PC-3 (cell line): ENCODE results near the gene EME2. TPM values are rescaled to one million over a fixed set of nuclear protein-coding genes. Genes with fewer than 3 reads are reported as not detected.

Source experiments
- ATAC-seq: fragments of 200-7000 bp; cut with Tn5 transposase; 2 replicates; pipeline ENCODE4 v1.9.1; 2020; ENCODE audit warnings: mild to moderate bottlenecking, moderate library complexity
- BruUV-seq: library from RNA; stranded (reverse); fragments of 400-500 nt; replicated peaks from 2 replicates; lab custom pipeline; 2021; lab: Mats Ljungman, UMichigan
- CTCF ChIA-PET: fragments of 300-600 bp; sonication (Branson Sonifier 250); formaldehyde crosslinking; loops from one replicate; lab custom pipeline; 2022; ENCODE audit warnings: antibody characterized with exemption; lab: Charles Lee
- POLR2A ChIA-PET: fragments of 300-600 bp; sonication (Branson Sonifier 250); formaldehyde crosslinking; loops from one replicate; lab custom pipeline; 2022; ENCODE audit warnings: antibody characterized with exemption; ENCODE audit not compliant: unreplicated experiment; lab: Charles Lee
- DNase-seq: peaks from one replicate; pipeline ENCODE4 v3.0.0-alpha.2; 2015
- H2AFZ ChIP-seq: fragments of 300-600 bp; sonication (generic); 2 replicates; pipeline ENCODE4 v1.6.0; 2016; ENCODE audit warnings: antibody characterized with exemption, low read length
- H3F3A ChIP-seq: fragments of 300-600 bp; sonication (generic); one replicate; pipeline ENCODE4 v1.6.0; 2017; ENCODE audit warnings: antibody characterized with exemption, low read length, control low read depth, mild to moderate bottlenecking; ENCODE audit not compliant: unreplicated experiment
- H3K27ac ChIP-seq: fragments of 300-600 bp; sonication (generic); 2 replicates; pipeline ENCODE4 v1.5.1; 2016; ENCODE audit warnings: mild to moderate bottlenecking, low read length
- H3K27me3 ChIP-seq: fragments of 300-600 bp; sonication (generic); 2 replicates; pipeline ENCODE4 v1.6.1; 2016; ENCODE audit warnings: low read length, mixed read lengths
- H3K36me3 ChIP-seq: fragments of 300-600 bp; sonication (generic); 2 replicates; pipeline ENCODE4 v1.6.1; 2016; ENCODE audit warnings: low read depth, mixed run types, low read length, mixed read lengths
- H3K4me1 ChIP-seq: fragments of 300-600 bp; sonication (generic); 2 replicates; pipeline ENCODE4 v1.5.1; 2016; ENCODE audit warnings: low read length; ENCODE audit not compliant: insufficient read depth
- H3K4me2 ChIP-seq: fragments of 300-600 bp; sonication (generic); 2 replicates; pipeline ENCODE4 v1.6.0; 2016; ENCODE audit warnings: low read length
- H3K4me3 ChIP-seq: fragments of 300-600 bp; sonication (generic); 2 replicates; pipeline ENCODE4 v1.5.1; 2016; ENCODE audit warnings: mild to moderate bottlenecking, low read length, mixed read lengths
- H3K79me2 ChIP-seq: fragments of 300-600 bp; sonication (generic); 2 replicates; pipeline ENCODE4 v1.6.1; 2017; ENCODE audit warnings: low read length, mixed read lengths
- H3K9ac ChIP-seq: fragments of 300-600 bp; sonication (generic); 2 replicates; pipeline ENCODE4 v1.6.0; 2016; ENCODE audit warnings: mild to moderate bottlenecking, low read length
- H3K9me2 ChIP-seq: fragments of 300-600 bp; sonication (generic); replicated peaks from 2 replicates; pipeline ENCODE4 v1.6.1; 2016; ENCODE audit warnings: mixed run types, low read length, mixed read lengths
- H3K9me3 ChIP-seq: fragments of 300-600 bp; sonication (generic); 2 replicates; pipeline ENCODE4 v1.6.1; 2016; ENCODE audit warnings: low read length, mixed read lengths
- H4K20me1 ChIP-seq: fragments of 300-600 bp; sonication (generic); 2 replicates; pipeline ENCODE4 v1.6.1; 2016; ENCODE audit warnings: low read length, mixed read lengths
- EZH2 ChIP-seq: fragments of 300-600 bp; sonication (generic); IDR thresholded peaks from one replicate; pipeline ENCODE4 v1.6.1; 2017; ENCODE audit warnings: antibody characterized with exemption, mild to moderate bottlenecking, low read length; ENCODE audit not compliant: unreplicated experiment
- EZH2phosphoT487 ChIP-seq: fragments of 300-600 bp; sonication (generic); IDR thresholded peaks from 2 replicates; pipeline ENCODE4 v1.6.1; 2018; ENCODE audit warnings: mild to moderate bottlenecking, antibody characterized with exemption, low read length, borderline replicate concordance
- intact Hi-C: fragments of 100-400 bp; cut with micrococcal nuclease; formaldehyde crosslinking; loops from 2 replicates; pipeline ENCODE4 v1.9.0; 2023
- total RNA-seq: library from RNA; depleted of rRNA; stranded (reverse); fragments of >200 nt; gene quantifications from 2 replicates; pipeline ENCODE4 v1.2.3, GENCODE V29; 2014
- TF ChIP-seq, protein P1 (sequence below): fragments of 300-600 bp; sonication (generic); conservative IDR thresholded peaks from 2 replicates; pipeline ENCODE4 v1.5.1; 2017; ENCODE audit warnings: antibody characterized with exemption, low read depth, mild to moderate bottlenecking, low read length

The EME2 gene
- total RNA-seq, 1 experiment from 2014 or later, result 12.5 TPM

- no peak overlapping the region for H3K4me2 ChIP-seq
- no peaks in the 10 kb centered on the region for H3K36me3 ChIP-seq
- no peak overlapping the region for H3K9ac ChIP-seq
- no peak overlapping the region for H3K27ac ChIP-seq
- ATAC-seq, result no peak
- POLR2A ChIA-PET, result no interaction called here
- no peaks in the 10 kb centered on the region for H3K4me1 ChIP-seq
- intact Hi-C loops, result no loop called here
- no peaks in the 10 kb centered on the region for H3K9me3 ChIP-seq
- no peaks in the 10 kb centered on the region for H4K20me1 ChIP-seq
- no peak overlapping the region for H2AFZ ChIP-seq
- no peaks in the 10 kb centered on the region for H3F3A ChIP-seq
- CTCF ChIA-PET, result no interaction called here
- H3K79me2 ChIP-seq, result no peaks in the 10 kb centered on the region
- BruUV-seq, result no TSS peak
- no peak overlapping the region for H3K4me3 ChIP-seq
- DNase-seq, result no peak
- no peaks in the 10 kb centered on the region for H3K27me3 ChIP-seq
- no peaks in the 10 kb centered on the region for H3K9me2 ChIP-seq
- TF ChIP-seq, protein P1, sequence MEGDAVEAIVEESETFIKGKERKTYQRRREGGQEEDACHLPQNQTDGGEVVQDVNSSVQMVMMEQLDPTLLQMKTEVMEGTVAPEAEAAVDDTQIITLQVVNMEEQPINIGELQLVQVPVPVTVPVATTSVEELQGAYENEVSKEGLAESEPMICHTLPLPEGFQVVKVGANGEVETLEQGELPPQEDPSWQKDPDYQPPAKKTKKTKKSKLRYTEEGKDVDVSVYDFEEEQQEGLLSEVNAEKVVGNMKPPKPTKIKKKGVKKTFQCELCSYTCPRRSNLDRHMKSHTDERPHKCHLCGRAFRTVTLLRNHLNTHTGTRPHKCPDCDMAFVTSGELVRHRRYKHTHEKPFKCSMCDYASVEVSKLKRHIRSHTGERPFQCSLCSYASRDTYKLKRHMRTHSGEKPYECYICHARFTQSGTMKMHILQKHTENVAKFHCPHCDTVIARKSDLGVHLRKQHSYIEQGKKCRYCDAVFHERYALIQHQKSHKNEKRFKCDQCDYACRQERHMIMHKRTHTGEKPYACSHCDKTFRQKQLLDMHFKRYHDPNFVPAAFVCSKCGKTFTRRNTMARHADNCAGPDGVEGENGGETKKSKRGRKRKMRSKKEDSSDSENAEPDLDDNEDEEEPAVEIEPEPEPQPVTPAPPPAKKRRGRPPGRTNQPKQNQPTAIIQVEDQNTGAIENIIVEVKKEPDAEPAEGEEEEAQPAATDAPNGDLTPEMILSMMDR, result no peak
- TF ChIP-seq EZH2 (no peak), EZH2phosphoT487 (no peak)
Measured at GRCh38 chr16:1740781-1741490, 31.7 kb upstream of the EME2 start.

DNA sequence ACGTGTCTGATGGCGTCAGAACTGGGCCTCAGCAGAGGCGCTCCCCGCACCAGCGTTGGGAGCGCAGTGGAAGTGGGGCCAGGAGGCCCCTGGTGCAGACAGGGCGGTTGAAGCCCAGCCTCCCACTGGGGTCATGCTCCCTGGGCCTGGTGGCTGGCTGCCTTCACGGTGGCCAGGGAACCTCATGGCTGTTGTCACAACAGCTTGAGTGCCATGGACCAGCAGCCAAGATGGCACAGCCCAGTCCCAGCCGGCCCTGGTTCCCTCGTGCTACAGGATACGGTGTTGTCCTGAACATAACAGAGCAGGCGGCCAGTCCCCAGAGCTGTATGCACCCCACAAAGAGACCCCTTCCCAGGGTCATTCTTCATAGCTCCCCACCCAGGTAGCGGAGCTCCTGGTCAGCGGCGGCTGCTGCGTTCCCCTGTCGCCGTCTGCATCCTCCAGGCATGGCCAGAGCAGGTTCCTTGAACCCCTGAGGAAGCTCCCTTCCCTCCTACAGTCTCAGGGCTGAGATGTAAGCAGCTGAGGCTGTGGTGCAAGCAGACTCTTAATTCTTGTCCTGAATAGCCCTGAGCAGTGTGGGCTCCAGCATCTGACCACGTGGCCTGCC is 31.0 kb upstream of the EME2 start:
- CTCF ChIA-PET, result no interaction called here
- intact Hi-C loops, result no loop called here
- H3K4me3 ChIP-seq, result no peak overlapping the region
- no peaks in the 10 kb centered on the region for H4K20me1 ChIP-seq
- no peaks in the 10 kb centered on the region for H3K79me2 ChIP-seq
- no peak overlapping the region for H3K27ac ChIP-seq
- no peak overlapping the region for H2AFZ ChIP-seq
- POLR2A ChIA-PET, result no interaction called here
- no TSS peak for BruUV-seq
- H3K4me2 ChIP-seq, result no peak overlapping the region
- H3F3A ChIP-seq, result no peaks in the 10 kb centered on the region
- TF ChIP-seq EZH2phosphoT487 (no peak), EZH2 (no peak)
- TF ChIP-seq, protein P1, result no peak
- no peaks in the 10 kb centered on the region for H3K27me3 ChIP-seq
- H3K9me2 ChIP-seq, result no peaks in the 10 kb centered on the region
- ATAC-seq (no peak), DNase-seq (no peak)
- no peak overlapping the region for H3K9ac ChIP-seq
- H3K36me3 ChIP-seq, result no peaks in the 10 kb centered on the region
- no peaks in the 10 kb centered on the region for H3K9me3 ChIP-seq
- no peaks in the 10 kb centered on the region for H3K4me1 ChIP-seq
